A549 treated with DMSO at 1 μM for 4 hours (cell line): ENCODE results near the gene SRGAP2C. TPM values are rescaled to one million over a fixed set of nuclear protein-coding genes. Genes with fewer than 3 reads are reported as not detected.

Source experiments
- total RNA-seq: library from RNA; stranded (reverse); fragments of 200-300 nt; extraction: Qiagen RNA extraction; gene quantifications from 5 replicates; pipeline ENCODE4 v1.2.3, GENCODE V29; 2022; ENCODE audit warnings: low read depth

The SRGAP2C gene
- 6.2 to 11.4 TPM (median 9.3 TPM) in 5 replicates for total RNA-seq

GRCh38 chr1:121184290-121185127, at the start of gene SRGAP2C, which contains the start of gene FAM72B:
Gene SRGAP2C (plus strand): TSS chr1:121184975. CDS start chr1:121187447, 2,472 bp downstream.
Gene FAM72B (minus strand): TSS chr1:121184340. CDS start chr1:121183489, 851 bp downstream.

Other genes with a start within 250 kb of the SRGAP2C start
- 6.1 to 9.0 TPM (median 7.2 TPM) in 5 replicates for gene FAM72B, start 635 bp upstream of the SRGAP2C start, total RNA-seq